CD4-positive, alpha-beta T cell (primary cell): ENCODE measurements around the gene PDK2. TPM values are rescaled to one million over a fixed set of nuclear protein-coding genes. Genes with fewer than 3 reads are reported as not detected.

Experiments used
- ATAC-seq: fragments of 200-7000 bp; cut with Tn5 transposase; one replicate; pipeline ENCODE4 v1.10.0; 2022; ENCODE audit warnings: mild to moderate bottlenecking; ENCODE audit not compliant: poor library complexity
- CTCF ChIA-PET: fragments of 350-600 bp; sonication (Branson Sonifier 250); formaldehyde crosslinking; loops from one replicate; lab custom pipeline; 2021; ENCODE audit warnings: antibody characterized with exemption, inconsistent platforms; lab: Charles Lee
- POLR2A ChIA-PET: fragments of 350-600 bp; sonication (Branson Sonifier 250); formaldehyde crosslinking; loops from one replicate; lab custom pipeline; 2021; ENCODE audit warnings: antibody characterized with exemption, inconsistent platforms; lab: Charles Lee
- DNase-seq, 14 experiments: peaks; one replicate each; pipeline ENCODE4 v3.0.0-alpha.2; 2013 to 2020; ENCODE audit warnings: mixed read lengths in 2 of 14
- H3K27ac ChIP-seq, 2 donors: one replicate each; pipeline versions ENCODE4 v1.5.1 to v1.7.0; 2013; ENCODE audit warnings: low read length in 2 of 2, low read depth in 1 of 2, mild to moderate bottlenecking in 1 of 2
- H3K27me3 ChIP-seq, 2 experiments: 1 replicate in 1 of 2; 2 replicates in 1 of 2; pipeline versions ENCODE4 v1.6.1 to v1.7.0; 2013; ENCODE audit warnings: low read length in 2 of 2, control low read depth in 1 of 2, mild to moderate bottlenecking in 1 of 2, moderate library complexity in 1 of 2; ENCODE audit not compliant: insufficient read depth in 2 of 2, control insufficient read depth in 1 of 2
- H3K36me3 ChIP-seq: one replicate; pipeline ENCODE4 v1.6.1; 2013; ENCODE audit warnings: low read length, control low read depth; ENCODE audit not compliant: insufficient read depth
- H3K4me1 ChIP-seq: one replicate; pipeline ENCODE4 v1.6.1; 2013; ENCODE audit warnings: low read length, control low read depth; ENCODE audit not compliant: insufficient read depth
- H3K4me3 ChIP-seq: one replicate; pipeline ENCODE4 v1.5.1; 2013; ENCODE audit warnings: mild to moderate bottlenecking, low read length, moderate library complexity
- H3K9me3 ChIP-seq, 2 experiments: 1 replicate in 1 of 2; 2 replicates in 1 of 2; pipeline versions ENCODE4 v1.6.1 to v1.7.0; 2013; ENCODE audit warnings: low read length in 2 of 2, mild to moderate bottlenecking in 2 of 2, control low read depth in 1 of 2, moderate library complexity in 1 of 2; ENCODE audit not compliant: control insufficient read depth in 1 of 2, insufficient read depth in 1 of 2
- H3K27ac Mint-ChIP-seq: one replicate; pipeline ENCODE4 v1.8.0; 2020; ENCODE audit warnings: mixed read lengths
- H3K27me3 Mint-ChIP-seq: one replicate; pipeline ENCODE4 v1.8.0; 2021; ENCODE audit warnings: mixed read lengths
- H3K36me3 Mint-ChIP-seq: one replicate; pipeline ENCODE4 v1.8.0; 2021; ENCODE audit warnings: low read depth, mixed read lengths
- H3K4me1 Mint-ChIP-seq: one replicate; pipeline ENCODE4 v1.8.0; 2021; ENCODE audit warnings: low read depth, mixed read lengths
- H3K4me3 Mint-ChIP-seq: one replicate; pipeline ENCODE4 v1.8.0; 2020; ENCODE audit warnings: mild to moderate bottlenecking, mixed read lengths
- H3K9me3 Mint-ChIP-seq: one replicate; pipeline ENCODE4 v1.8.0; 2020; ENCODE audit warnings: mixed read lengths
- CTCF ChIP-seq: fragments of 200-600 bp; IDR thresholded peaks from one replicate; pipeline ENCODE4 v1.8.0; 2022; ENCODE audit warnings: antibody characterized with exemption, mild to moderate bottlenecking
- intact Hi-C, 2 experiments: fragments of 100-400 bp; cut with DNase I in 1 of 2; cut with micrococcal nuclease in 1 of 2; formaldehyde crosslinking; loops; one replicate each; pipeline versions ENCODE4 v1.15.1 to v1.9.0; 2023 to 2025; cut with DNase I, micrococcal nuclease
- total RNA-seq, 174 experiments: library from RNA in 2 of 174; stranded (reverse) in 2 of 174; gene quantifications; one replicate each; pipeline ENCODE4 v1.2.3 and lab custom pipeline; 2021 to 2026

The PDK2 gene
- total RNA-seq, 2 experiments from 2014 or later = 8.7 to 10.1 TPM

GRCh38 chr17:50072925-50073324 is 22.2 kb upstream of the PDK2 start:
- H3K4me1 ChIP-seq = no peaks in the 10 kb centered on the region
- intact Hi-C loops = no loop called here
- ATAC-seq (no peak), DNase-seq (no peak)
- H3K27me3 ChIP-seq = no peaks in the 10 kb centered on the region
- Mint-ChIP-seq H3K9me3 (no peaks in the 10 kb centered on the region), H3K4me1 (no peaks in the 10 kb centered on the region), H3K27me3 (no peaks in the 10 kb centered on the region), H3K4me3 (no peak overlapping the region), H3K27ac (no peak overlapping the region), H3K36me3 (peaks cover 21% of the 10 kb centered on the region)
- TF ChIP-seq CTCF = no peak
- POLR2A ChIA-PET = no interaction called here
- CTCF ChIA-PET = interaction anchor here (1.2 kb wide), 1 partner anchor 14 kb away, joined by 5 read pairs; no protein-coding TSS in a partner anchor
- peaks cover 10% of the 10 kb centered on the region for H3K36me3 ChIP-seq
- H3K27ac ChIP-seq = no peak overlapping the region
- H3K4me3 ChIP-seq = no peak overlapping the region
- peaks cover 0 to 8% of the 10 kb centered on the region in 2 experiments for H3K9me3 ChIP-seq

GRCh38 chr17:50074227-50074626 is 20.9 kb upstream of the PDK2 start:
- DNase-seq = no peak
- no peak overlapping the region for H3K4me3 ChIP-seq
- Mint-ChIP-seq H3K27me3 (no peaks in the 10 kb centered on the region), H3K27ac (no peak overlapping the region), H3K9me3 (no peaks in the 10 kb centered on the region), H3K4me1 (no peaks in the 10 kb centered on the region), H3K36me3 (peaks cover 23% of the 10 kb centered on the region), H3K4me3 (no peak overlapping the region)
- H3K36me3 ChIP-seq = peaks cover 10% of the 10 kb centered on the region
- no peak for TF ChIP-seq CTCF
- POLR2A ChIA-PET = no interaction called here
- intact Hi-C loops = no loop called here
- no peak overlapping the region for H3K27ac ChIP-seq
- CTCF ChIA-PET = no interaction called here
- no peaks in the 10 kb centered on the region for H3K4me1 ChIP-seq
- ATAC-seq = no peak
- no peaks in the 10 kb centered on the region for H3K27me3 ChIP-seq
- H3K9me3 ChIP-seq = peaks cover 0 to 8% of the 10 kb centered on the region in 2 experiments

GRCh38 chr17:50075446-50076032 is 19.6 kb upstream of the PDK2 start:
- no peak for TF ChIP-seq CTCF
- intact Hi-C loops = no loop called here
- ChIA-PET POLR2A (no interaction called here), CTCF (interaction anchor here (1.2 kb wide), 1 partner anchor 12 kb away, joined by 3 read pairs; no protein-coding TSS in a partner anchor)
- Histone ChIP-seq H3K4me3 (no peak overlapping the region), H3K27ac (no peak overlapping the region), H3K4me1 (no peaks in the 10 kb centered on the region), H3K36me3 (peaks cover 10% of the 10 kb centered on the region), H3K27me3 (no peaks in the 10 kb centered on the region), H3K9me3 (peaks cover 0 to 8% of the 10 kb centered on the region in 2 experiments)
- peaks cover 25% of the 10 kb centered on the region for H3K36me3 Mint-ChIP-seq
- H3K4me3 Mint-ChIP-seq = no peak overlapping the region
- ATAC-seq = no peak
- no peaks in the 10 kb centered on the region for H3K27me3 Mint-ChIP-seq
- no peak overlapping the region for H3K27ac Mint-ChIP-seq
- H3K9me3 Mint-ChIP-seq = no peaks in the 10 kb centered on the region
- no peaks in the 10 kb centered on the region for H3K4me1 Mint-ChIP-seq
- DNase-seq = no peak
